Thyroid gland (tissue), 4 donors: ENCODE data around the gene ASCL1.

Experiments used
- CTCF ChIP-seq, 6 experiments: fragments of 200-600 bp in 3 of 6; fragments of 450-650 bp in 3 of 6; sonication (generic) in 3 of 6; IDR thresholded peaks; one replicate each; pipeline ENCODE4 v1.5.1; 2016 to 2019; ENCODE audit warnings: antibody characterized with exemption in 6 of 6, mild to moderate bottlenecking in 2 of 6, inconsistent platforms in 1 of 6, moderate library complexity in 1 of 6
- POLR2A ChIP-seq, 2 donors: fragments of 450-650 bp; IDR thresholded peaks; one replicate each; pipeline ENCODE4 v1.6.1; 2017; ENCODE audit warnings: antibody characterized with exemption in 2 of 2, mild to moderate bottlenecking in 2 of 2, moderate library complexity in 1 of 2

GRCh38 chr12:102911320-102911719 lies 46.2 kb upstream of the ASCL1 start:
- TF ChIP-seq CTCF (IDR thresholded peaks at IDR 0.05) (no peak), POLR2A (IDR thresholded peaks at IDR 0.05) (no peak)
